ENCODE measurements around the gene PNPLA5. TPM values are rescaled to one million over a fixed set of nuclear protein-coding genes. Genes with fewer than 3 reads are reported as not detected.
A peak's percentile ranks its signal among the peaks of the same experiment; 100 is the strongest.

PNPLA5 gene
- total and polyA plus RNA-seq, 2 of the 8 experiments (the other 6 are each of a cell fraction or from before 2014, with no cell fraction given): 3.9 to 6.8 TPM

DNA sequence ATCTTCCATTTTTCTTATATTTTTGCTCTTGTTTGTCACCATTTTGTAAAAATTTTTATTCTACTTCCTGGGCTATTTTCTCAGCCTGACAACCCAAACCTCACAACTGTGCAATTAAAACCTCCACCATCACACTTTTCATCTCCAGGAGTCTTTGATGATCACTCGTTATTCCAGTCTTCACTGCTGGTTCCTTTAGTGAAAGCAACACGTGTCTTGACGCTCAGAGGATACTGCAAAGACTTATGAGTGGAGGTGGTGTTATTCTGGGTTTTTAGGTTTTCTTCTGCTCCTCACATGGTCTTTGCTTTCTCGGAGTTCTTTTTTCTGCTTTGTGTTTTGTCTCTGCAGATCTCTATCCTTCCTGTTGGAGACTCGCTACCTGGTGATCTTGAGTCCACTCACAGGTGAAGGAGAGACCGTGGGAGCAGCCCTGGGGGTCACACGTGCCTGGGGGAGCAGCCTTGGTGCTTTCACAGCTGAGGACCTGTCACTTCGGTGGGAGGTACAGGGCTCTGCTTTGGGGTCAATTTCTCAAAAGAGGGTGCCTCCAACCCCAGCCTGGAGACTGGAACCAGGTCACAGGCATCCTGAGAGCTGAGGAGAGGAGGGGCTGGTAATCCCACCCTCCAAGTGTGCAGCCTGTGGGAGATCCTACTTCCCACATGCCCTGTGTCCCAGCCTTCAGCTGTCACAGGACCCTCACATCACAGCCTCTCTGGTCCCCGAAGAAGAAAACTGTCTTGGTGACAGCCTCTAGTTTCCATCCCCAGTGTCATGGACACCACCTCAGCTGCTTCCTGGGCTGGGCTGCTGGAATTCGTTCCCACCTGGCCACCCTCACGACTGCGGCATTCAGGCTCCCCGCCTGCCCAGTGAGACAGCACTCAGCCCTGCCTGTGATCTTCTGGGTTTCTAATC, 40.5 kb downstream of the PNPLA5 start:
- Histone ChIP-seq H3K27ac (ENCODE audit: low read depth, low read length) (no peak overlapping the region), H4K20me1 (replicated peaks in 1 of 2; ENCODE audit: control insufficient read depth in 1 of 2, insufficient read depth in 2 of 2, low read length in 2 of 2) (peaks cover 7 to 20% of the 10 kb centered on the region in 2 experiments), H3K79me2 (ENCODE audit: control insufficient read depth in 1 of 2, insufficient read depth in 2 of 2, low read length in 2 of 2) (peaks cover 0 to 72% of the 10 kb centered on the region in 2 experiments; a peak in 3 of 4 replicates), H2AFZ (ENCODE audit: low read length) (no peak overlapping the region), H3K9me3 (ENCODE audit: insufficient read depth in 2 of 2, low read depth in 1 of 2, low read length in 1 of 2) (no peaks in the 10 kb centered on the region), H3K14ac (ENCODE audit: insufficient read length) (no peak overlapping the region), H4K91ac (replicated peaks; ENCODE audit: insufficient read length, low read length) (no peak overlapping the region), H4K5ac (ENCODE audit: insufficient read length, low read depth, low read length) (no peak overlapping the region), H2BK120ac (replicated peaks; ENCODE audit: low read depth, low read length) (no peak overlapping the region), H3K56ac (replicated peaks; ENCODE audit: insufficient read length, low read depth, low read length) (no peak overlapping the region), H3K4ac (replicated peaks; ENCODE audit: insufficient read length, low read depth, low read length) (no peak overlapping the region), H3K79me1 (ENCODE audit: low read depth, low read length) (peaks cover 54% of the 10 kb centered on the region), H2BK5ac (ENCODE audit: low read depth, low read length) (no peak overlapping the region), H2BK12ac (ENCODE audit: low read depth, low read length) (0 out of 2 replicates have a peak overlapping the region, but pooled peaks have one; percentile 23), H4K8ac (ENCODE audit: extremely low read depth, insufficient read depth, low read length) (no peak overlapping the region), H3K4me2 (ENCODE audit: insufficient read depth in 1 of 2, low read depth in 2 of 2, low read length in 2 of 2) (no peak overlapping the region), H3K4me1 (replicated peaks in 1 of 4; ENCODE audit: control insufficient read depth in 3 of 4, insufficient read depth in 4 of 4, low read length in 3 of 4) (peaks cover 0 to 11% (median under 1%) of the 10 kb centered on the region in 4 experiments; a peak in 5 of 7 replicates), H3K23ac (ENCODE audit: insufficient read length) (no peak overlapping the region), H2AK5ac (ENCODE audit: low read depth, low read length) (no peak overlapping the region), H3K23me2 (ENCODE audit: low read depth, low read length) (peaks cover 4% of the 10 kb centered on the region; the same call in 1 of the 2 replicates), H2BK20ac (ENCODE audit: low read length) (no peak overlapping the region), H3K27me3 (replicated peaks in 1 of 4; ENCODE audit: control insufficient read depth in 3 of 4, extremely low read depth in 1 of 4, insufficient read depth in 3 of 4, low read length in 3 of 4) (no peaks in the 10 kb centered on the region), H2BK15ac (ENCODE audit: low read length) (no peak overlapping the region), H3K18ac (ENCODE audit: extremely low read depth, low read length) (no peak overlapping the region), H3K4me3 (ENCODE audit: extremely low read depth in 1 of 4, insufficient read depth in 2 of 4, low read depth in 3 of 4, low read length in 4 of 4) (no peak overlapping the region), H3K36me3 (ENCODE audit: control insufficient read depth in 2 of 4, insufficient read depth in 4 of 4, low read length in 3 of 4) (no peaks in the 10 kb centered on the region), H3K9ac (replicated peaks in 1 of 4; ENCODE audit: extremely low read depth in 1 of 4, low read depth in 3 of 4, low read length in 3 of 4) (no peak overlapping the region)
- CTCF ChIA-PET (ENCODE audit: partially characterized antibody): interaction anchor here (0.7 to 3.7 kb wide), 8 partner anchors 8 to 95 kb away, joined by 3 to 24 read pairs (median 6); no protein-coding TSS in a partner anchor
- POLR2A ChIA-PET (ENCODE audit: partially characterized antibody): interaction anchor here (1.0 to 1.1 kb wide), 2 partner anchors 20 to 28 kb away, joined by 3 read pairs; no protein-coding TSS in a partner anchor
- FAIRE-seq (no peak), DNase-seq (ENCODE audit: low read depth in 1 of 2, low spot score in 2 of 2) (no peak)
- 80% methylated on average over 12 of the region's 13 CpGs; no CpG with 5 or more reads in 1 of the 2 experiments for WGBS, 2 experiments (ENCODE audit: extremely low coverage in 1 of 2, insufficient coverage in 1 of 2, insufficient read length in 1 of 2, insufficient replicate concordance in 2 of 2, low coverage in 1 of 2, low lambda C conversion rate in 2 of 2, missing lambda C conversion rate in 1 of 2)
- TF ChIP-seq, protein P1, sequence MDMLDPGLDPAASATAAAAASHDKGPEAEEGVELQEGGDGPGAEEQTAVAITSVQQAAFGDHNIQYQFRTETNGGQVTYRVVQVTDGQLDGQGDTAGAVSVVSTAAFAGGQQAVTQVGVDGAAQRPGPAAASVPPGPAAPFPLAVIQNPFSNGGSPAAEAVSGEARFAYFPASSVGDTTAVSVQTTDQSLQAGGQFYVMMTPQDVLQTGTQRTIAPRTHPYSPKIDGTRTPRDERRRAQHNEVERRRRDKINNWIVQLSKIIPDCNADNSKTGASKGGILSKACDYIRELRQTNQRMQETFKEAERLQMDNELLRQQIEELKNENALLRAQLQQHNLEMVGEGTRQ (IDR thresholded peaks at IDR 0.05; ENCODE audit: low read length): no peak
- TF ChIP-seq SRF (IDR thresholded peaks at IDR 0.05; ENCODE audit: low read depth, low read length) (no peak), SP4 (IDR thresholded peaks at IDR 0.05; ENCODE audit: low read length) (no peak), KDM1A (IDR thresholded peaks at IDR 0.05; ENCODE audit: borderline replicate concordance, low read length) (no peak), HDAC6 (IDR thresholded peaks at IDR 0.05; ENCODE audit: low read depth, low read length) (no peak), POU5F1 (IDR thresholded peaks at IDR 0.05; ENCODE audit: low read depth, low read length) (no peak), ZNF274 (IDR thresholded peaks at IDR 0.05; ENCODE audit: borderline replicate concordance, extremely low read depth, low read length) (no peak), POLR2A (IDR thresholded peaks at IDR 0.05; ENCODE audit: control extremely low read depth in 1 of 2, low read depth in 2 of 2, low read length in 2 of 2) (no peak), SIRT6 (IDR thresholded peaks at IDR 0.05; ENCODE audit: low read length) (no peak)
